Measurements from ENCODE around the gene PDSS1.

PDSS1 gene

DNA sequence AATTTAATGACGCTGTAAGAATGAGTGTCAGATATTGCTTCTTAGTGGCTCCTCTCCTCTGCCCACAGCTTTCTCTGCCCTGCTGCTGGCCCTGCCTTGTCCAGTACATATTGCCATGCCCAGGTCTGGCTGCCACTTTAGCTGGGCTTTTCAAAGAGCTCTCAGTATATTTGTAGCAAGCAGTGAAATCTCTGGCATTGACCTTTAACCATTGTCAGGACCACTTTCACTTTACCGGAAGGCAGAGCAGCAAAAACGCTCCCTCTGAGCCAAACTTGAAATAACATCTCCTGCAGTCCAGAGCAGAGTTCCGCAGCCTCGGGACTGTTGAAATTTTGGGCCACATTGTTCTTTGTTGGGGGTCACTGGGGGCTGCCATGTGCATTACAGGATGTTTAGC, 13.8 kb downstream of the PDSS1 start:
- Histone ChIP-seq H3K4me2 (ENCODE audit: low read depth, low read length) (no peak overlapping the region), H3K4me1 (ENCODE audit: low read length) (no peaks in the 10 kb centered on the region), H3K27me3 (replicated peaks; ENCODE audit: insufficient read depth, low read length) (no peaks in the 10 kb centered on the region), H3K79me2 (ENCODE audit: low read length) (peaks cover 26% of the 10 kb centered on the region), H3K4me3 (ENCODE audit: low read length) (no peak overlapping the region), H3K9me2 (replicated peaks; ENCODE audit: insufficient read depth, low read length) (no peaks in the 10 kb centered on the region), H4K20me1 (ENCODE audit: insufficient read depth, low read length) (no peaks in the 10 kb centered on the region), H2AFZ (ENCODE audit: low read length) (no peak overlapping the region), H3K9me3 (replicated peaks; ENCODE audit: insufficient read depth, low read length) (no peaks in the 10 kb centered on the region), H3K27ac (ENCODE audit: low read length) (no peak overlapping the region), H3K9ac (ENCODE audit: low read length) (no peak overlapping the region), H3F3A (ENCODE audit: insufficient read depth, low read length) (no peaks in the 10 kb centered on the region), H3K36me3 (replicated peaks; ENCODE audit: insufficient read depth, low read length) (no peaks in the 10 kb centered on the region; the same call in 1 of the 2 replicates)
- no peak for DNase-seq
- no peak for TF ChIP-seq EZH2 (optimal IDR thresholded peaks at IDR 0.05; ENCODE audit: low read depth, low read length)
- no peak for TF ChIP-seq EZH2phosphoT487 (IDR thresholded peaks at IDR 0.05; ENCODE audit: low read length)
- TF ChIP-seq, protein P1, sequence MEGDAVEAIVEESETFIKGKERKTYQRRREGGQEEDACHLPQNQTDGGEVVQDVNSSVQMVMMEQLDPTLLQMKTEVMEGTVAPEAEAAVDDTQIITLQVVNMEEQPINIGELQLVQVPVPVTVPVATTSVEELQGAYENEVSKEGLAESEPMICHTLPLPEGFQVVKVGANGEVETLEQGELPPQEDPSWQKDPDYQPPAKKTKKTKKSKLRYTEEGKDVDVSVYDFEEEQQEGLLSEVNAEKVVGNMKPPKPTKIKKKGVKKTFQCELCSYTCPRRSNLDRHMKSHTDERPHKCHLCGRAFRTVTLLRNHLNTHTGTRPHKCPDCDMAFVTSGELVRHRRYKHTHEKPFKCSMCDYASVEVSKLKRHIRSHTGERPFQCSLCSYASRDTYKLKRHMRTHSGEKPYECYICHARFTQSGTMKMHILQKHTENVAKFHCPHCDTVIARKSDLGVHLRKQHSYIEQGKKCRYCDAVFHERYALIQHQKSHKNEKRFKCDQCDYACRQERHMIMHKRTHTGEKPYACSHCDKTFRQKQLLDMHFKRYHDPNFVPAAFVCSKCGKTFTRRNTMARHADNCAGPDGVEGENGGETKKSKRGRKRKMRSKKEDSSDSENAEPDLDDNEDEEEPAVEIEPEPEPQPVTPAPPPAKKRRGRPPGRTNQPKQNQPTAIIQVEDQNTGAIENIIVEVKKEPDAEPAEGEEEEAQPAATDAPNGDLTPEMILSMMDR (IDR thresholded peaks at IDR 0.05; ENCODE audit: low read length), result no peak

DNA sequence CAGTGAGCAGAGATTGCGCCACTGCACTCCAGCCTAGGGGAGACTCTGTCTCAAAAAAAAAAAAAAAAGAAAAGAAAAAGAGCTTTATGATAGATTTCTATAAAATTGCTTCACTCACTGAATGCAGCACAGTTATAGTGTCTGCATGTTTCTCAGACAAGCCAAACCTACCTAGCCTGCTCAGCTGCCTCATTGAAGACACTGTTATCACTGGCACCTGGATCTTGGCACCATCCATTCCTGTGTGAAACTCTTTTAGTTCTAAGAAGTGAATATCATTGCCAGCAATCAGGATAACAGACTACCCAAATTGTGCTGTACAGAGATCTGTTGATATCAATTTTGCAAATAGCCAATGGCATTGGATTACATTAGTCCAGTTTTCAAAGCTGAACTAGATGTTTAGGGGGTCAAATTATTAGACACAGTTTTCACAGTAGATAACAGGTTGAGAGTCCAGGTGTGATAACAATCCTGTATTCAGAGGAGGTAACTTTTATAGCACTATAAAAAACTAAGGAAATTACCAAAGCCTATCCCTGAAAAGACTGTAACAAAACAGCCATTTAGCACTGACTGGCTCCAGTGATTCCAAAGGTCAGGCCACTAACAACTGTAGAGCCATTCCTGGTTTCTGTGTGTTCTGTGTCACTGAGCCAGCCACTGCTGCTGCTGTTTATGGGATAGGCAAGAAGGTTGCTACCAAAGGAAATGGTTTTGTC, 17.1 kb downstream of the PDSS1 start:
- peaks cover 2% of the 10 kb centered on the region; the same call in 1 of the 2 replicates for H3K36me3 ChIP-seq (replicated peaks; ENCODE audit: insufficient read depth, low read length)
- H3K4me2 ChIP-seq (ENCODE audit: low read depth, low read length), result no peak overlapping the region
- no peaks in the 10 kb centered on the region for H3K9me3 ChIP-seq (replicated peaks; ENCODE audit: insufficient read depth, low read length)
- no peak overlapping the region for H3K9ac ChIP-seq (ENCODE audit: low read length)
- no peak overlapping the region for H3K4me3 ChIP-seq (ENCODE audit: low read length)
- no peaks in the 10 kb centered on the region for H3K27me3 ChIP-seq (replicated peaks; ENCODE audit: insufficient read depth, low read length)
- H3K79me2 ChIP-seq (ENCODE audit: low read length), result peaks cover 18% of the 10 kb centered on the region
- no peaks in the 10 kb centered on the region for H3K9me2 ChIP-seq (replicated peaks; ENCODE audit: insufficient read depth, low read length)
- DNase-seq, result no peak
- H3F3A ChIP-seq (ENCODE audit: insufficient read depth, low read length), result no peaks in the 10 kb centered on the region
- TF ChIP-seq EZH2 (optimal IDR thresholded peaks at IDR 0.05; ENCODE audit: low read depth, low read length), result no peak
- TF ChIP-seq, protein P1 (IDR thresholded peaks at IDR 0.05; ENCODE audit: low read length), result no peak
- no peak for TF ChIP-seq EZH2phosphoT487 (IDR thresholded peaks at IDR 0.05; ENCODE audit: low read length)
- H4K20me1 ChIP-seq (ENCODE audit: insufficient read depth, low read length), result no peaks in the 10 kb centered on the region
- no peaks in the 10 kb centered on the region for H3K4me1 ChIP-seq (ENCODE audit: low read length)
- H2AFZ ChIP-seq (ENCODE audit: low read length), result no peak overlapping the region
- no peak overlapping the region for H3K27ac ChIP-seq (ENCODE audit: low read length)

DNA sequence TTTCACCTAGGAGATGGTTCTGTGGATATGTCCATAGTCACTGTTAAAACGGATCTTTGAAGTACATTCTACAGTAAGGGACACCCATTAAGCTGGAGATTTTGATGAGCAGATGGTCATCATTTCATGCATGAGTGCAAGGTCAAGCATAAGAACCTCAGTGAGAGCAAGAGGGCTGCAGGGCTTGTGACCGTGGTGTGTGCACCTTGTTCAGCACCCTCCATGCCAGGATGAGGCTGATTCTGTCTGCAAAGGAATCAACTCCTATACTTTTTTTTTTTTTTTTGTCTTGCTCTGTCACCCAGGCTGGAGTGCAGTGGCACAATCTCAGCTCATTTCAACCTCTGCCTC, 17.6 kb downstream of the PDSS1 start:
- no peak overlapping the region for H3K4me3 ChIP-seq (ENCODE audit: low read length)
- no peak overlapping the region for H3K9ac ChIP-seq (ENCODE audit: low read length)
- no peaks in the 10 kb centered on the region for H3K9me2 ChIP-seq (replicated peaks; ENCODE audit: insufficient read depth, low read length)
- no peaks in the 10 kb centered on the region for H3K27me3 ChIP-seq (replicated peaks; ENCODE audit: insufficient read depth, low read length)
- no peaks in the 10 kb centered on the region; the same call in 1 of the 2 replicates for H3F3A ChIP-seq (ENCODE audit: insufficient read depth, low read length)
- H2AFZ ChIP-seq (ENCODE audit: low read length), result no peak overlapping the region
- peaks cover 22% of the 10 kb centered on the region for H3K79me2 ChIP-seq (ENCODE audit: low read length)
- 0 out of 2 replicates have a peak, but pooled peaks cover 2% of the 10 kb centered on the region for H3K36me3 ChIP-seq (replicated peaks; ENCODE audit: insufficient read depth, low read length)
- no peak overlapping the region for H3K27ac ChIP-seq (ENCODE audit: low read length)
- H4K20me1 ChIP-seq (ENCODE audit: insufficient read depth, low read length), result no peaks in the 10 kb centered on the region
- TF ChIP-seq EZH2phosphoT487 (IDR thresholded peaks at IDR 0.05; ENCODE audit: low read length) (no peak), EZH2 (optimal IDR thresholded peaks at IDR 0.05; ENCODE audit: low read depth, low read length) (no peak)
- TF ChIP-seq, protein P1 (IDR thresholded peaks at IDR 0.05; ENCODE audit: low read length), result no peak
- no peaks in the 10 kb centered on the region for H3K4me1 ChIP-seq (ENCODE audit: low read length)
- H3K4me2 ChIP-seq (ENCODE audit: low read depth, low read length), result no peak overlapping the region
- no peak for DNase-seq
- H3K9me3 ChIP-seq (replicated peaks; ENCODE audit: insufficient read depth, low read length), result no peaks in the 10 kb centered on the region

All from MM.1S (cell line).